ENCODE data around the gene SND1.

GRCh38 chr7:127673902-127674301 lies 21.9 kb downstream of the SND1 start:
- no peak for TF ChIP-seq CTCF (IDR thresholded peaks at IDR 0.05)
- no peak for TF ChIP-seq POLR2A (IDR thresholded peaks at IDR 0.05)
